ENCODE measurements around the gene CD36.

Gene CD36

DNA sequence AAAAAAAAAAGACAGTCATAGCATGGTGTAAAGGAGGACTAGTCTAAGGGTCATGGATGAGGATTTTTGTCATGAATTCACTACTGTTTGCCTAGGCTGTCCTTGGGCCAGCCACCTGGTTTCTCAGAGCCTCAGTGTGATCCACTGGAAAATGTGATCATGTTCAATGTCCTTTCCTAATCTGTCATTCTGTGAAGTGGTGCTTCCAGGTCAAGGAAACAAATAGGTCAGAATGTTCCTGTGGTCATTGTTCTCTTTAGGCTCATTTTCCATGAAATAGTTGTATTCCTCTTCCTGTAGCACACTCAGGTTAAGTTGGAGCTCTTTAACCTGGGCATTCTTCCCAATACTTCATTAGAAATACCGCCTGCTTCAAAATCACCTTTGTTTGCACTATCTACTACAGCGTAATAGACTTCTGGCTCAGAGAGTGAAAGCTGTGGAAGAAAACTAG is 16.5 kb downstream of the CD36 start:
- no peak for TF ChIP-seq FOXP2 (optimal IDR thresholded peaks at IDR 0.05; ENCODE audit: borderline replicate concordance, extremely low read depth, extremely low read length, insufficient read depth)
- TF ChIP-seq SIN3A (IDR thresholded peaks at IDR 0.05; ENCODE audit: borderline replicate concordance, insufficient read depth, low read length): no peak
- TF ChIP-seq POLR2AphosphoS5 (IDR thresholded peaks at IDR 0.05; ENCODE audit: low read depth, low read length): no peak
- no peak for TF ChIP-seq TAF1 (IDR thresholded peaks at IDR 0.05; ENCODE audit: borderline replicate concordance, insufficient read depth, low read length)
- no peak for TF ChIP-seq REST (IDR thresholded peaks at IDR 0.05; ENCODE audit: insufficient read depth in 1 of 2, low read depth in 2 of 2, low read length in 2 of 2)

GRCh38 chr7:80656029-80656428 is 17.6 kb downstream of the CD36 start:
- TF ChIP-seq SIN3A (IDR thresholded peaks at IDR 0.05; ENCODE audit: borderline replicate concordance, insufficient read depth, low read length) (no peak), TAF1 (IDR thresholded peaks at IDR 0.05; ENCODE audit: borderline replicate concordance, insufficient read depth, low read length) (no peak)

GRCh38 chr7:80659120-80660055 is 20.9 kb downstream of the CD36 start:
- TF ChIP-seq SIN3A (IDR thresholded peaks at IDR 0.05; ENCODE audit: borderline replicate concordance, insufficient read depth, low read length) (no peak), TAF1 (IDR thresholded peaks at IDR 0.05; ENCODE audit: borderline replicate concordance, insufficient read depth, low read length) (no peak), REST (IDR thresholded peaks at IDR 0.05; ENCODE audit: insufficient read depth in 1 of 2, low read depth in 2 of 2, low read length in 2 of 2) (no peak), POLR2AphosphoS5 (IDR thresholded peaks at IDR 0.05; ENCODE audit: low read depth, low read length) (no peak), FOXP2 (optimal IDR thresholded peaks at IDR 0.05; ENCODE audit: borderline replicate concordance, extremely low read depth, extremely low read length, insufficient read depth) (no peak)

- TF ChIP-seq TAF1 (IDR thresholded peaks at IDR 0.05; ENCODE audit: borderline replicate concordance, insufficient read depth, low read length) (no peak), SIN3A (IDR thresholded peaks at IDR 0.05; ENCODE audit: borderline replicate concordance, insufficient read depth, low read length) (no peak), FOXP2 (optimal IDR thresholded peaks at IDR 0.05; ENCODE audit: borderline replicate concordance, extremely low read depth, extremely low read length, insufficient read depth) (no peak), POLR2AphosphoS5 (IDR thresholded peaks at IDR 0.05; ENCODE audit: low read depth, low read length) (no peak), REST (IDR thresholded peaks at IDR 0.05; ENCODE audit: insufficient read depth in 1 of 2, low read depth in 2 of 2, low read length in 2 of 2) (no peak)
Observed at GRCh38 chr7:80660939-80661338, 22.5 kb downstream of the CD36 start.

DNA sequence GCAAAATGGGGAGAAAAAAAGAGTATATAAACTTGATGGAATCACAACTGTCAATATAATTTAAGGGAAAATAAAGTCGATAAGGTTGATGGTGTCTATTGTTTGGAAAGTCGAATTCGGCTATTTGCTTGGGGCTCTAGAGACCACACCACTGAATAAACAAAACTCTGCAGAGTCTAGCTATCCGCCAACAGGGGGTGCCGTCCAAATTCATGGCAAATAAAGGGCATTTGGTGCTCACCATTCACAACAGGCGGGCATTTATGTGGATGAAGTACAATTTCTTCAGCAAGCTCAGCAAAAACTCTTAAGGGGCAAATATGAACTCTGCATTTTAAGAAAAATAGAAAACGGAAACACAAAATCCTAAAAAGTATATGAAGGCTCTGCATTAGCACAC is 23.3 kb downstream of the CD36 start:
- TF ChIP-seq POLR2AphosphoS5 (IDR thresholded peaks at IDR 0.05; ENCODE audit: low read depth, low read length): no peak
- TF ChIP-seq SIN3A (IDR thresholded peaks at IDR 0.05; ENCODE audit: borderline replicate concordance, insufficient read depth, low read length): no peak
- TF ChIP-seq REST (IDR thresholded peaks at IDR 0.05; ENCODE audit: insufficient read depth in 1 of 2, low read depth in 2 of 2, low read length in 2 of 2): no peak
- no peak for TF ChIP-seq TAF1 (IDR thresholded peaks at IDR 0.05; ENCODE audit: borderline replicate concordance, insufficient read depth, low read length)
- no peak for TF ChIP-seq FOXP2 (optimal IDR thresholded peaks at IDR 0.05; ENCODE audit: borderline replicate concordance, extremely low read depth, extremely low read length, insufficient read depth)

Measured in PFSK-1 (cell line).